ENCODE data around the gene SEC31B.

Gene SEC31B

GRCh38 chr10:100519311-100520051, at the start of gene SEC31B:
Gene SEC31B (minus strand): TSS chr10:100519861. CDS start chr10:100516952, 2,909 bp downstream.
- DNase-seq (ENCODE audit: low read depth): no peak

GRCh38 chr10:100568912-100569311, 49.3 kb upstream of the SEC31B start:
- DNase-seq (ENCODE audit: low read depth): no peak

- no peak for DNase-seq (ENCODE audit: low read depth)
Observed at GRCh38 chr10:100567826-100568225, 48.2 kb upstream of the SEC31B start.

GRCh38 chr10:100567249-100567648, 47.6 kb upstream of the SEC31B start:
- DNase-seq (ENCODE audit: low read depth): no peak

GRCh38 chr10:100566561-100566960, 46.9 kb upstream of the SEC31B start:
- no peak for DNase-seq (ENCODE audit: low read depth)

- no peak for DNase-seq (ENCODE audit: low read depth)
Observed at GRCh38 chr10:100565206-100565985, 45.7 kb upstream of the SEC31B start.

GRCh38 chr10:100562008-100562672, 42.5 kb upstream of the SEC31B start:
- peak; percentile 76 for DNase-seq (ENCODE audit: low read depth)

- no peak for DNase-seq (ENCODE audit: low read depth)
Observed at GRCh38 chr10:100561005-100561404, 41.3 kb upstream of the SEC31B start.

GRCh38 chr10:100560248-100560647, 40.6 kb upstream of the SEC31B start:
- no peak for DNase-seq (ENCODE audit: low read depth)

- no peak for DNase-seq (ENCODE audit: low read depth)
Observed at GRCh38 chr10:100554902-100555301, 35.2 kb upstream of the SEC31B start.

- DNase-seq (ENCODE audit: low read depth): no peak
Observed at GRCh38 chr10:100553929-100554328, 34.3 kb upstream of the SEC31B start.

GRCh38 chr10:100551738-100552137, 32.1 kb upstream of the SEC31B start:
- no peak for DNase-seq (ENCODE audit: low read depth)

GRCh38 chr10:100551196-100551595, 31.5 kb upstream of the SEC31B start:
- DNase-seq (ENCODE audit: low read depth): no peak

GRCh38 chr10:100544950-100545349, 25.3 kb upstream of the SEC31B start:
- no peak for DNase-seq (ENCODE audit: low read depth)

GRCh38 chr10:100537475-100537874, 17.8 kb upstream of the SEC31B start:
- DNase-seq (ENCODE audit: low read depth): no peak

GRCh38 chr10:100535715-100536353, 16.2 kb upstream of the SEC31B start, which contains the start of gene HIF1AN:
Gene HIF1AN (plus strand): TSS chr10:100535943. CDS start chr10:100535959, 16 bp downstream.
- peak; percentile 93 for DNase-seq (ENCODE audit: low read depth)

- no peak for DNase-seq (ENCODE audit: low read depth)
Observed at GRCh38 chr10:100535338-100535714, 15.7 kb upstream of the SEC31B start.

- DNase-seq (ENCODE audit: low read depth): no peak
Observed at GRCh38 chr10:100534726-100535125, 15.1 kb upstream of the SEC31B start.

GRCh38 chr10:100531761-100532160, 12.1 kb upstream of the SEC31B start:
- DNase-seq (ENCODE audit: low read depth): no peak

- DNase-seq (ENCODE audit: low read depth): peak; percentile 74
Observed at GRCh38 chr10:100529475-100530298, 10.0 kb upstream of the SEC31B start, which contains the start of gene NDUFB8. Gene NDUFB8 (minus strand): TSS chr10:100529871. CDS start chr10:100529851, 20 bp downstream.

- no peak for DNase-seq (ENCODE audit: low read depth)
Observed at GRCh38 chr10:100528921-100529474, 9.3 kb upstream of the SEC31B start.

All from iris pigment epithelial cell (primary cell).